CD14-positive monocyte (primary cell): Measurements from ENCODE around the gene ARHGEF9. TPM values are rescaled to one million over a fixed set of nuclear protein-coding genes. Genes with fewer than 3 reads are reported as not detected.
"Not testable (repeated sequence)": the region's sequence is repeated elsewhere in the genome, so short reads cannot be mapped to it uniquely, and the experiment has no call there.

Experiments used
- DNase-seq, 3 donors: peaks; one replicate each; pipeline ENCODE4 v3.0.0-alpha.2; 2011 to 2022
- H2AFZ ChIP-seq: 2 replicates; pipeline ENCODE4 v1.6.0; 2012; ENCODE audit warnings: mild to moderate bottlenecking, low read depth, low read length, inconsistent platforms; ENCODE audit not compliant: insufficient read depth, poor library complexity, severe bottlenecking
- H3K27ac ChIP-seq, 2 donors: 1 replicate in 1 of 2; 2 replicates in 1 of 2; pipeline ENCODE4 v1.5.1; 2012 to 2013; ENCODE audit warnings: low read length in 2 of 2, control low read depth in 1 of 2, inconsistent platforms in 1 of 2, low read depth in 1 of 2, mild to moderate bottlenecking in 1 of 2
- H3K27me3 ChIP-seq, 2 donors: one replicate each; pipeline versions ENCODE4 v1.6.0 to v1.6.1; 2011 to 2013; ENCODE audit warnings: low read length in 2 of 2; ENCODE audit not compliant: control insufficient read depth in 2 of 2, insufficient read depth in 2 of 2
- H3K36me3 ChIP-seq, 2 donors: replicated peaks in 1 of 2; 1 replicate in 1 of 2; 2 replicates in 1 of 2; pipeline versions ENCODE4 v1.5.1 to v1.6.1; 2012 to 2013; ENCODE audit warnings: low read length in 2 of 2, control low read depth in 1 of 2, inconsistent platforms in 1 of 2, mild to moderate bottlenecking in 1 of 2; ENCODE audit not compliant: insufficient read depth in 2 of 2, control insufficient read depth in 1 of 2
- H3K4me1 ChIP-seq, 2 donors: 1 replicate in 1 of 2; 2 replicates in 1 of 2; pipeline versions ENCODE4 v1.5.1 to v1.6.1; 2012 to 2013; ENCODE audit warnings: low read length in 2 of 2, control low read depth in 1 of 2, inconsistent platforms in 1 of 2, mild to moderate bottlenecking in 1 of 2, moderate library complexity in 1 of 2; ENCODE audit not compliant: insufficient read depth in 2 of 2, control insufficient read depth in 1 of 2
- H3K4me2 ChIP-seq: replicated peaks from 2 replicates; pipeline ENCODE3; 2012; ENCODE audit warnings: low read length, moderate library complexity, mild to moderate bottlenecking; ENCODE audit not compliant: poor library complexity, severe bottlenecking; ENCODE audit errors: extremely low read depth
- H3K4me3 ChIP-seq, 3 experiments: fragments of 200-600 bp in 1 of 3; sonication (generic) in 1 of 3; replicated peaks in 1 of 3; 1 replicate in 2 of 3; 2 replicates in 1 of 3; pipeline ENCODE4 v1.5.1; 2011 to 2013; ENCODE audit warnings: low read length in 3 of 3, mild to moderate bottlenecking in 3 of 3, control low read depth in 2 of 3, low read depth in 2 of 3, inconsistent platforms in 1 of 3, moderate library complexity in 1 of 3
- H3K79me2 ChIP-seq: 2 replicates; pipeline ENCODE4 v1.6.0; 2012; ENCODE audit warnings: mild to moderate bottlenecking, control low read depth, inconsistent platforms, low read length, moderate library complexity; ENCODE audit not compliant: insufficient read depth
- H3K9ac ChIP-seq: 2 replicates; pipeline ENCODE4 v1.6.0; 2017; ENCODE audit warnings: low read length, mild to moderate bottlenecking; ENCODE audit not compliant: insufficient read depth, poor library complexity, severe bottlenecking
- H3K9me3 ChIP-seq, 2 donors: replicated peaks in 1 of 2; 1 replicate in 1 of 2; 2 replicates in 1 of 2; pipeline versions ENCODE4 v1.5.1 to v1.6.1; 2012 to 2013; ENCODE audit warnings: low read length in 2 of 2, control low read depth in 1 of 2; ENCODE audit not compliant: control insufficient read depth in 1 of 2, insufficient read depth in 1 of 2
- H4K20me1 ChIP-seq: 2 replicates; pipeline ENCODE4 v1.6.0; 2012; ENCODE audit warnings: mild to moderate bottlenecking, low read length, control low read depth, moderate library complexity; ENCODE audit not compliant: insufficient read depth
- H3K27ac Mint-ChIP-seq, 7 donors: one replicate each; pipeline ENCODE4 v1.8.0; 2020; ENCODE audit warnings: mild to moderate bottlenecking in 7 of 7, mixed read lengths in 7 of 7, moderate library complexity in 6 of 7, inconsistent platforms in 2 of 7
- H3K27me3 Mint-ChIP-seq, 3 donors: one replicate each; pipeline ENCODE4 v1.8.0; 2021 to 2022; ENCODE audit warnings: low read depth in 3 of 3, mild to moderate bottlenecking in 3 of 3, mixed read lengths in 3 of 3, moderate library complexity in 3 of 3, inconsistent platforms in 1 of 3
- H3K36me3 Mint-ChIP-seq, 2 donors: one replicate each; pipeline ENCODE4 v1.8.0; 2020; ENCODE audit warnings: mixed read lengths in 2 of 2, inconsistent platforms in 1 of 2, mild to moderate bottlenecking in 1 of 2
- H3K4me1 Mint-ChIP-seq: one replicate; pipeline ENCODE4 v1.8.0; 2020; ENCODE audit warnings: mild to moderate bottlenecking, mixed read lengths
- H3K4me3 Mint-ChIP-seq, 2 donors: one replicate each; pipeline ENCODE4 v1.8.0; 2020; ENCODE audit warnings: mild to moderate bottlenecking in 2 of 2, mixed read lengths in 2 of 2, moderate library complexity in 1 of 2
- H3K9me3 Mint-ChIP-seq, 7 donors: one replicate each; pipeline ENCODE4 v1.8.0; 2020 to 2022; ENCODE audit warnings: mixed read lengths in 7 of 7, mild to moderate bottlenecking in 6 of 7, moderate library complexity in 6 of 7, inconsistent platforms in 2 of 7
- WGBS: methylation state at CpG from one replicate; pipeline ENCODE4 v1.1.5; 2013; ENCODE audit warnings: missing lambda C conversion rate; ENCODE audit not compliant: insufficient coverage; 5-methylcytosine and 5-hydroxymethylcytosine counted together
- intact Hi-C, 2 donors: fragments of 100-400 bp; cut with micrococcal nuclease; formaldehyde crosslinking; loops; one replicate each; pipeline versions ENCODE4 v1.15.0 to v1.15.1; 2023
- polyA plus RNA-seq, 3 donors: library from polyadenylated mRNA; depleted of rRNA in 1 of 3; unstranded in 2 of 3; stranded (reverse) in 1 of 3; fragments of 300-500 nt in 2 of 3; fragments of >200 nt in 1 of 3; fragmentation: Illumina TruSeq in 2 of 3; gene quantifications; 1 replicate in 2 of 3; 2 replicates in 1 of 3; pipeline ENCODE4 v1.2.3, GENCODE V29; 2012 to 2021
- TF ChIP-seq, protein P1 (sequence below): fragments of 200-600 bp; IDR thresholded peaks from one replicate; pipeline ENCODE4 v1.8.0; 2022; ENCODE audit warnings: antibody characterized with exemption, mild to moderate bottlenecking

The ARHGEF9 gene
- polyA plus RNA-seq, 3 donors = 0.84 to 5.5 (median 2.6) TPM

DNA sequence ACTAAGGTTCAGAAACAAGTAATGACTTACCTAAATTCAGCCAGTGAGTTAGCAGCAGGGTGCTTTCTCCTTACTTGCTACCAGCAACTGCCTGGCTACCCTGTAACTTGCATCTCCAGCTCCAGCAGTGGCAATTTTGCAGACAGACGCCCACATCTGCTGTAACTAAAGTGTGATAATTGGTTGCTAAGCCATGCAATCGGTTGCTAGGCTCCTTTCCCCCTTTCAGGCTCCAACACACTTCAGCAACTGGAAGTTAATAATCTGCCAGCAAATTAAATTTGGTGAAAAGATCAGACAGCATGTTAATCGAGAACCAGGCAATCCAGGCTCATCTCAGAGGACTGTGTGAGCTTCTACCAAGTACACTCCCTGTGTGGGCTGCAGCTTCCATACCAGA lies 24.2 kb upstream of the ARHGEF9 start:
- Histone ChIP-seq H2AFZ (no peak overlapping the region), H3K4me3 (no peak overlapping the region), H3K27ac (no peak overlapping the region), H3K4me1 (no peaks in the 10 kb centered on the region), H3K4me2 (no peak overlapping the region), H4K20me1 (no peaks in the 10 kb centered on the region), H3K36me3 (no peaks in the 10 kb centered on the region), H3K79me2 (no peaks in the 10 kb centered on the region), H3K9me3 (no peaks in the 10 kb centered on the region), H3K27me3 (no peaks in the 10 kb centered on the region), H3K9ac (no peak overlapping the region)
- Mint-ChIP-seq H3K4me1 (no peaks in the 10 kb centered on the region), H3K27ac (no peak overlapping the region), H3K36me3 (no peaks in the 10 kb centered on the region), H3K27me3 (peaks cover 0 to 3% (median 0%) of the 10 kb centered on the region in 3 donors), H3K4me3 (no peak overlapping the region), H3K9me3 (peaks cover 0 to 2% (median 0%) of the 10 kb centered on the region in 7 donors)
- no peak for DNase-seq
- 88% methylated on average over 1 of the region's 3 CpGs for WGBS
- TF ChIP-seq, protein P1, sequence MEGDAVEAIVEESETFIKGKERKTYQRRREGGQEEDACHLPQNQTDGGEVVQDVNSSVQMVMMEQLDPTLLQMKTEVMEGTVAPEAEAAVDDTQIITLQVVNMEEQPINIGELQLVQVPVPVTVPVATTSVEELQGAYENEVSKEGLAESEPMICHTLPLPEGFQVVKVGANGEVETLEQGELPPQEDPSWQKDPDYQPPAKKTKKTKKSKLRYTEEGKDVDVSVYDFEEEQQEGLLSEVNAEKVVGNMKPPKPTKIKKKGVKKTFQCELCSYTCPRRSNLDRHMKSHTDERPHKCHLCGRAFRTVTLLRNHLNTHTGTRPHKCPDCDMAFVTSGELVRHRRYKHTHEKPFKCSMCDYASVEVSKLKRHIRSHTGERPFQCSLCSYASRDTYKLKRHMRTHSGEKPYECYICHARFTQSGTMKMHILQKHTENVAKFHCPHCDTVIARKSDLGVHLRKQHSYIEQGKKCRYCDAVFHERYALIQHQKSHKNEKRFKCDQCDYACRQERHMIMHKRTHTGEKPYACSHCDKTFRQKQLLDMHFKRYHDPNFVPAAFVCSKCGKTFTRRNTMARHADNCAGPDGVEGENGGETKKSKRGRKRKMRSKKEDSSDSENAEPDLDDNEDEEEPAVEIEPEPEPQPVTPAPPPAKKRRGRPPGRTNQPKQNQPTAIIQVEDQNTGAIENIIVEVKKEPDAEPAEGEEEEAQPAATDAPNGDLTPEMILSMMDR = no peak
- intact Hi-C loops = no loop called here

DNA sequence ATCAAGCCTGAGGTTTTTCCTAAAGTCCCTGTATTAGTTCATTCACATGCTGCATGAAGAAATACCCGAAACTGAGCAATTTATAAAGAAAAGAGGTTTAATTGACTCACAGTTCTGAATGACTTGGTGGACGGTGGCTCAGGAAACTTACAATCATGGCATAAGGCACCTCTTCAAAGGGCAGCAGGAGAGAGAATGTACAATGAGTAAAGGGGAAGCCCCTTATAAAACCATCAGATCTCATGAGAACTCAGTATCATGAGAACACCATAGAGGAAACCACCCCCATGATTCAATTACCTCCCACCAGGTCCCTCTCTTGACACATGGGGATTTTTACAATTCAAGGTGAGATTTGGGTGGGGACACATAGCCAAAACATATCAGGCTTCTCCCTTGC lies 10.4 kb upstream of the ARHGEF9 start:
- DNase-seq, H3K9me3 Mint-ChIP-seq, H3K27me3 Mint-ChIP-seq, H3K4me2 ChIP-seq, H3K36me3 Mint-ChIP-seq, H3K4me1 Mint-ChIP-seq, intact Hi-C loops, H3K27ac ChIP-seq, H3K4me1 ChIP-seq, H3K27me3 ChIP-seq, H3K9ac ChIP-seq, H4K20me1 ChIP-seq, H3K27ac Mint-ChIP-seq, H3K36me3 ChIP-seq, H3K4me3 ChIP-seq, H3K4me3 Mint-ChIP-seq, H2AFZ ChIP-seq, H3K9me3 ChIP-seq, H3K79me2 ChIP-seq: not testable (repeated sequence)
- WGBS = no CpG with 5 or more reads among the region's 2 CpGs
